ENCODE results near the gene KCNF1.
"Not testable (repeated sequence)": the region's sequence is repeated elsewhere in the genome, so short reads cannot be mapped to it uniquely, and the experiment has no call there.

Gene KCNF1

DNA sequence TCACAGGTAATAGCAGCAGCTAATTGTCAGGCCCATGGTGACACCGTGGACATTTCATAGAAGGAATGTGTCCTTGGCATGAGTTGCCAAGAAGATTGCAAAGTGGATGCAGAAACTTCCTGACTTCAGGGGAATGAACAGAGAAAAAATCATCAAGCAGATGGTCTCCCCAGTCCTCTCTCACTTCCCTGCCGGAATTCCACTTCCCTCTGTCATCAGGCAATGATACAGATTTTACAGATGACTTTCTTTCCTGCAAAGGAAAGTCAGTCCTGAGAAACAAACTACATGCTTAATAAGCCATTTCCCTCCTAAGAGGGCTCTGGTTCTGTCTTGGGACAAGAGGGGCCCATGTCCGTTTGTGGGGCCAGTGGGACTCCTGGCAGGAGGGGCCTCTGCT, 45.7 kb downstream of the KCNF1 start:
- Histone ChIP-seq H3K4me3 (ENCODE audit: low read depth, low read length) (no peak overlapping the region), H3K36me3 (no peaks in the 10 kb centered on the region), H3K4me1 (no peaks in the 10 kb centered on the region), H3K9me3 (no peaks in the 10 kb centered on the region), H3K27me3 (no peaks in the 10 kb centered on the region)
- no peak for DNase-seq
- TF ChIP-seq, protein P1, sequence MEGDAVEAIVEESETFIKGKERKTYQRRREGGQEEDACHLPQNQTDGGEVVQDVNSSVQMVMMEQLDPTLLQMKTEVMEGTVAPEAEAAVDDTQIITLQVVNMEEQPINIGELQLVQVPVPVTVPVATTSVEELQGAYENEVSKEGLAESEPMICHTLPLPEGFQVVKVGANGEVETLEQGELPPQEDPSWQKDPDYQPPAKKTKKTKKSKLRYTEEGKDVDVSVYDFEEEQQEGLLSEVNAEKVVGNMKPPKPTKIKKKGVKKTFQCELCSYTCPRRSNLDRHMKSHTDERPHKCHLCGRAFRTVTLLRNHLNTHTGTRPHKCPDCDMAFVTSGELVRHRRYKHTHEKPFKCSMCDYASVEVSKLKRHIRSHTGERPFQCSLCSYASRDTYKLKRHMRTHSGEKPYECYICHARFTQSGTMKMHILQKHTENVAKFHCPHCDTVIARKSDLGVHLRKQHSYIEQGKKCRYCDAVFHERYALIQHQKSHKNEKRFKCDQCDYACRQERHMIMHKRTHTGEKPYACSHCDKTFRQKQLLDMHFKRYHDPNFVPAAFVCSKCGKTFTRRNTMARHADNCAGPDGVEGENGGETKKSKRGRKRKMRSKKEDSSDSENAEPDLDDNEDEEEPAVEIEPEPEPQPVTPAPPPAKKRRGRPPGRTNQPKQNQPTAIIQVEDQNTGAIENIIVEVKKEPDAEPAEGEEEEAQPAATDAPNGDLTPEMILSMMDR (IDR thresholded peaks at IDR 0.05; ENCODE audit: low read depth, low read length), result no peak

DNA sequence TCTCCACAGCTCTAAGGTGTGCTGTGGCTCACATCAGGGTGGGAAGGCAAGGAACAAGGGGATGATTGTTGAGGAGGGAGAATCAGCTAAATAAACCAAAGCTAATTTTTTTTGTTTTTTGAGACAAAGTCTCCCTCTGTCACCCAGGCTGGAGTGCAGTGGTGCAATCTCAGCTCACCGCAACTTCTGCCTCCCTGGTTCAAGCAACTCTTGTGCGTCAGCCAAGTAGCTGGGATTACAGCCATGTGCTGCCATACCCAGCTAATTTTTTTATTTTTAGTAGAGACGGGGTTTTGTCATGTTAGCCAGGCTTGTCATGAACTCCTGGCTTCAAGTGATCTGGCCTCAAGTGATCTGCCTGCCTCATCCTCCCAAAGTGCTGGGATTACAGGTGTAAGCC, 46.7 kb downstream of the KCNF1 start:
- H3K27me3 ChIP-seq; H3K4me3 ChIP-seq (ENCODE audit: low read depth, low read length); H3K36me3 ChIP-seq; DNase-seq; H3K4me1 ChIP-seq; H3K9me3 ChIP-seq: not testable (repeated sequence)

DNA sequence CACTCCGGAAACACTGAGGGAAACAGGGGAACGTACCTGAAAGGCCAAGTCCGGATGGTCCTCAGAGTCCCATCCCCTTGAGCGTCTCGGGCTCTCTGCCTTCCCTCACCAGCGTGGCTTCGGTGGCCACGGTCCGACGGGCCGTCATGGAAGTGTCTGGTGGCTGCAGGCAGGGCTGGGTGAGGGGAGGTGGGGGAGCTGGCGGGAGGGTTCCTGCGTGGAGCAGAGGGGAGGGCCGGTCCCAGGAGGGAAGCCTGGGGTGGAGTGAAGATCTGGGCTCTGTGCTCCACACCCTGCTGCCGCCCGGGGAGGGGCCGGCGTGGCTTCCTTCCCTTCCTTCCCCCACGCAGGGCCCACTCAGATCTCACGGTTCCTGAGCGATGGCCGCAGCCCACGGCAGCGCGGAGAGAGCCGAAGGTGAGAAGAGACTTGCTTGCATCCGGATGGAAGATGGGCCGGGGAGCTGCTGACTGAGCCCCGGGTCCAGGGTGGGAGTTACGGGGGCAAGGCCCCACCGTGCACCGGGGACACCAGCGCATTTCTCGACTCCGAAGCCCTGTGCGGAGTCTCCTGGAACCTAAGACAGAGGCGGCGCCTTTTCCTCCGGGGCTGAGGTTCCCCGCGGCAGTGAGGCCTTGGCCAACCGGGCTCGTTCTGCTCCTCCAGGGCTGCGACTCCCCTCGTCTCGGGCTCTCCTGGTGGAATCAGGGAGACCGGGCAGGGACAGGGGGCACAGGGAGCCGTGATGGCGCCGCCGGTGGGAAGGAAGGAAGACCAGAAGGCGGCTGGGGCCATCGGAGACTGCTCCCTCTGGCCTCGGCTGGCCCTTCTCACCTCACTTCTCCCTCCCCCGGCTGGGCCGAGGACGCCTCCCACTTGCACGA, 49.1 kb downstream of the KCNF1 start:
- Histone ChIP-seq H3K4me3 (ENCODE audit: low read depth, low read length) (no peak overlapping the region), H3K9me3 (no peaks in the 10 kb centered on the region), H3K27me3 (no peaks in the 10 kb centered on the region), H3K36me3 (no peaks in the 10 kb centered on the region), H3K4me1 (no peaks in the 10 kb centered on the region)
- no peak for DNase-seq
- TF ChIP-seq, protein P1 (IDR thresholded peaks at IDR 0.05; ENCODE audit: low read depth, low read length), result no peak

DNA sequence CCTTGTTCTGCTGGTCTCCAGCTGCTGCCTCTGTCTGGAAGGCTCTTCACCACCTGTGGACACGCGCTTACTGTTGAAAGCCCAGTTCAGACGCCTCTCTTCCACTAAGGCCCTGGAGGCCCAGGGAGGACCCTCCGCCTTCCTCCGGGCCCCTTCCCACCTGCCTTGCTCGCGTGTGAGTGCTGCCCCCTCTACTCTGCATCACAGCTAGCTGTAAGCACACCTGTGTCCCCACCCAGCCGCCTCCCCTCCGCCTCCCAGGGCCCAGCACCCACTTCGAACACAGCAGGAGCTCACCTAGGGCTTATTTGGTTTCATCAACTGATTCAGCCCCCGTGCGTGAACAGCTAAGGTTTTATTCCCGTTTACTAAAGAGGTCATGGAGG, 49.7 kb downstream of the KCNF1 start:
- TF ChIP-seq, protein P1 (IDR thresholded peaks at IDR 0.05; ENCODE audit: low read depth, low read length), result no peak
- no peak overlapping the region for H3K4me3 ChIP-seq (ENCODE audit: low read depth, low read length)
- H3K27me3 ChIP-seq, result no peaks in the 10 kb centered on the region
- no peak for DNase-seq
- H3K4me1 ChIP-seq, result no peaks in the 10 kb centered on the region; the same call in 1 of the 2 replicates
- H3K9me3 ChIP-seq, result no peaks in the 10 kb centered on the region
- no peaks in the 10 kb centered on the region for H3K36me3 ChIP-seq

DNA sequence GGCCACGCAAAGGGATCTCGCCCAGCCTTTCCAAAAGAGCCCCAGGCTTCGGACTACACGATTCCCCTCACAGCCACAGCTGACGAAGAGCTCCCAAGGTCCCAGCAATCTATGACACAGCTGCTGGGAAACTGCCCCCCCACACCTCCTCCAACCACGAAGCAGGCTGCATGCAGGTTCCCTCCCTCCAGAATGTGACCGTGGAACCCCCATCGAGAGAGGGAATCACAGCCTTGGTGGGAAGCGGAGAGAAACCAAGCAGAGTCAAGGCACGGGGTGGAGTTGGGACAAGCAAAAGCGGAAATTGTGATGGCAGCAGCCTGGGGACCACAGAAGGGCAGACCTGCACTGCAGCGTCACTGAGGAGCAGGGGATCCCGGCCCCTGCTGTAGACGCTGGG, 50.3 kb downstream of the KCNF1 start:
- Histone ChIP-seq H3K27me3 (no peaks in the 10 kb centered on the region), H3K4me3 (ENCODE audit: low read depth, low read length) (no peak overlapping the region), H3K4me1 (no peaks in the 10 kb centered on the region; the same call in 1 of the 2 replicates), H3K36me3 (no peaks in the 10 kb centered on the region), H3K9me3 (no peaks in the 10 kb centered on the region)
- DNase-seq, result no peak
- TF ChIP-seq, protein P1 (IDR thresholded peaks at IDR 0.05; ENCODE audit: low read depth, low read length), result no peak

DNA sequence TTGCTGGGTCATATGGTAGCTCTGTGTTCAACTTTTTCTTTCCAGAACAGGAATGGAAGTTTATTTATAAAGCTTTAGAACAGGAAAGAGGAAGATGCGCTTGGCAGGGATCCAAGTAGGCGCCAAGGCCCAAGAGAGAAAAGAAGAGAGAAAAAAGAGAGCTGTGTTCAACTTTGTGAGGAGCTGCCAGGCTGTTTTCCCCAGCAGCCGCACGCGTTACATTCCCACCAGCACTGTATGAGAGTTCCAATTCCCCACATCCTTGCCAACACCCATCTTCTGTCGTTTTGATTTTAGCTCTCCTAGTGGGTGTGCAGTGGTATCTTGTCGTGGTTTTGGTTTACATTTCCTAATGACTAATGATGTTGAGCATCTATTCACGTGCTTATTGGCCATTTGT, 51.4 kb downstream of the KCNF1 start:
- no peaks in the 10 kb centered on the region for H3K27me3 ChIP-seq
- no peaks in the 10 kb centered on the region for H3K9me3 ChIP-seq
- DNase-seq, result no peak
- no peak overlapping the region for H3K4me3 ChIP-seq (ENCODE audit: low read depth, low read length)
- no peaks in the 10 kb centered on the region for H3K36me3 ChIP-seq
- H3K4me1 ChIP-seq, result no peaks in the 10 kb centered on the region; the same call in 1 of the 2 replicates
- TF ChIP-seq, protein P1 (IDR thresholded peaks at IDR 0.05; ENCODE audit: low read depth, low read length), result no peak
